IMR-90 (cell line): ENCODE measurements around the gene HOXB1. TPM values are rescaled to one million over a fixed set of nuclear protein-coding genes. Genes with fewer than 3 reads are reported as not detected.

Source experiments
- ATAC-seq: fragments of 200-7000 bp; cut with Tn5 transposase; 2 replicates; pipeline ENCODE4 v1.9.1; 2020; ENCODE audit warnings: low read depth, mild to moderate bottlenecking, moderate library complexity
- BruUV-seq: library from RNA; stranded (reverse); fragments of 400-500 nt; replicated peaks from 2 replicates; lab custom pipeline; 2021; lab: Mats Ljungman, UMichigan
- CTCF ChIA-PET: fragments of 300-600 bp; formaldehyde crosslinking; extraction: SDS; loops from one replicate; lab custom pipeline; 2021; ENCODE audit warnings: antibody characterized with exemption; lab: Yijun Ruan, JAX
- POLR2A ChIA-PET: fragments of 300-600 bp; sonication (Branson Sonifier 250); formaldehyde crosslinking; loops from one replicate; lab custom pipeline; 2022; ENCODE audit warnings: antibody characterized with exemption; ENCODE audit not compliant: unreplicated experiment; lab: Charles Lee
- DNase-seq: peaks from one replicate; pipeline ENCODE4 v3.0.0; 2013
- H2AFZ ChIP-seq: replicated peaks from 2 replicates; pipeline ENCODE3; 2013; ENCODE audit warnings: low read length, mild to moderate bottlenecking; ENCODE audit not compliant: poor library complexity
- H2AK5ac ChIP-seq: 2 replicates; pipeline ENCODE4 v1.6.1; 2013; ENCODE audit warnings: low read depth, low read length, inconsistent platforms
- H2AK9ac ChIP-seq: replicated peaks from 2 replicates; pipeline ENCODE3; 2013; ENCODE audit warnings: mild to moderate bottlenecking, low read depth, low read length, moderate library complexity; ENCODE audit not compliant: poor library complexity
- H2BK120ac ChIP-seq: 2 replicates; pipeline ENCODE4 v1.6.1; 2013; ENCODE audit warnings: low read depth, low read length, inconsistent platforms
- H2BK15ac ChIP-seq: 3 replicates; pipeline ENCODE4 v1.6.1; 2013; ENCODE audit warnings: low read depth, low read length, inconsistent platforms
- H2BK20ac ChIP-seq: 2 replicates; pipeline ENCODE4 v1.6.1; 2013; ENCODE audit warnings: low read depth, mild to moderate bottlenecking, inconsistent platforms, low read length, moderate library complexity
- H2BK5ac ChIP-seq: 2 replicates; pipeline ENCODE4 v1.6.1; 2013; ENCODE audit warnings: mild to moderate bottlenecking, low read depth, low read length, inconsistent platforms; ENCODE audit not compliant: poor library complexity, severe bottlenecking
- H3K14ac ChIP-seq: replicated peaks from 2 replicates; pipeline ENCODE4 v1.6.1; 2013; ENCODE audit warnings: low read depth, low read length, inconsistent platforms
- H3K18ac ChIP-seq: 2 replicates; pipeline ENCODE4 v1.6.1; 2013; ENCODE audit warnings: low read depth, low read length, control low read depth
- H3K23ac ChIP-seq: 2 replicates; pipeline ENCODE4 v1.6.1; 2013; ENCODE audit warnings: low read depth, low read length, inconsistent platforms
- H3K27ac ChIP-seq: 2 replicates; pipeline ENCODE4 v1.5.1; 2013; ENCODE audit warnings: mild to moderate bottlenecking, control low read depth, low read length; ENCODE audit not compliant: insufficient read depth
- H3K27me3 ChIP-seq: 2 replicates; pipeline ENCODE4 v1.6.1; 2013; ENCODE audit warnings: low read length; ENCODE audit not compliant: control insufficient read depth, insufficient read depth
- H3K36me3 ChIP-seq: 2 replicates; pipeline ENCODE4 v1.6.1; 2013; ENCODE audit warnings: low read length, mixed read lengths; ENCODE audit not compliant: control insufficient read depth, insufficient read depth
- H3K4ac ChIP-seq: 2 replicates; pipeline ENCODE4 v1.6.1; 2013; ENCODE audit warnings: low read depth, low read length, inconsistent platforms
- H3K4me1 ChIP-seq: 2 replicates; pipeline ENCODE4 v1.6.1; 2013; ENCODE audit warnings: low read length, mixed read lengths; ENCODE audit not compliant: control insufficient read depth, insufficient read depth
- H3K4me2 ChIP-seq: 2 replicates; pipeline ENCODE4 v1.6.1; 2013; ENCODE audit warnings: low read depth, mild to moderate bottlenecking, control low read depth, low read length, moderate library complexity
- H3K4me3 ChIP-seq: 2 replicates; pipeline ENCODE4 v1.5.1; 2013; ENCODE audit warnings: low read depth, mild to moderate bottlenecking, control low read depth, low read length, moderate library complexity; ENCODE audit not compliant: insufficient read depth
- H3K56ac ChIP-seq: 2 replicates; pipeline ENCODE4 v1.6.1; 2013; ENCODE audit warnings: low read length, inconsistent platforms; ENCODE audit not compliant: insufficient read depth; ENCODE audit errors: extremely low read depth
- H3K79me1 ChIP-seq, 2 experiments: 2 replicates each; pipeline ENCODE4 v1.6.1; 2013; ENCODE audit warnings: low read length in 2 of 2, inconsistent platforms in 1 of 2, low read depth in 1 of 2
- H3K9ac ChIP-seq: 2 replicates; pipeline ENCODE4 v1.6.1; 2013; ENCODE audit warnings: low read depth, low read length, control low read depth
- H3K9me1 ChIP-seq: 2 replicates; pipeline ENCODE4 v1.6.1; 2013; ENCODE audit warnings: low read length, inconsistent platforms; ENCODE audit not compliant: insufficient read depth
- H3K9me3 ChIP-seq: 2 replicates; pipeline ENCODE4 v1.6.1; 2013; ENCODE audit warnings: low read length; ENCODE audit not compliant: control insufficient read depth, insufficient read depth
- H4K20me1 ChIP-seq: 2 replicates; pipeline ENCODE4 v1.6.1; 2013; ENCODE audit warnings: low read length, inconsistent platforms; ENCODE audit not compliant: insufficient read depth
- H4K5ac ChIP-seq: 2 replicates; pipeline ENCODE4 v1.6.1; 2013; ENCODE audit warnings: mild to moderate bottlenecking, low read depth, low read length, control low read depth
- H4K8ac ChIP-seq, 2 experiments: 2 replicates each; pipeline ENCODE4 v1.6.1; 2013; ENCODE audit warnings: low read depth in 2 of 2, low read length in 2 of 2, control low read depth in 1 of 2, inconsistent platforms in 1 of 2
- H4K91ac ChIP-seq: 2 replicates; pipeline ENCODE4 v1.6.1; 2013; ENCODE audit warnings: low read depth, low read length, inconsistent platforms; ENCODE audit not compliant: insufficient read depth
- BHLHE40 ChIP-seq: fragments of 150-350 bp; IDR thresholded peaks from 2 replicates; pipeline ENCODE4 v1.6.1; 2016; ENCODE audit warnings: mild to moderate bottlenecking, low read depth, low read length
- CEBPB ChIP-seq: IDR thresholded peaks from 2 replicates; pipeline ENCODE4 v1.6.1; 2012; ENCODE audit warnings: low read depth, low read length, improper control_type of control experiment
- CHD1 ChIP-seq: IDR thresholded peaks from 2 replicates; pipeline ENCODE4 v1.6.1; 2012; ENCODE audit warnings: low read depth, low read length, improper control_type of control experiment
- CTCF ChIP-seq: conservative IDR thresholded peaks from 2 replicates; pipeline ENCODE4 v1.5.1; 2012; ENCODE audit warnings: mild to moderate bottlenecking, low read depth, low read length, improper control_type of control experiment
- ELK1 ChIP-seq: fragments of 150-350 bp; IDR thresholded peaks from 2 replicates; pipeline ENCODE4 v1.6.1; 2016; ENCODE audit warnings: low read depth, mild to moderate bottlenecking, low read length, moderate library complexity, borderline replicate concordance
- FOS ChIP-seq: fragments of 150-350 bp; IDR thresholded peaks from 2 replicates; pipeline ENCODE4 v1.6.1; 2016; ENCODE audit warnings: low read depth, low read length
- MAFK ChIP-seq: IDR thresholded peaks from 2 replicates; pipeline ENCODE4 v1.6.1; 2012; ENCODE audit warnings: low read depth, low read length, improper control_type of control experiment
- MAZ ChIP-seq: IDR thresholded peaks from 2 replicates; pipeline ENCODE4 v1.6.1; 2012; ENCODE audit warnings: low read depth, mild to moderate bottlenecking, low read length, improper control_type of control experiment, moderate library complexity, borderline replicate concordance
- MXI1 ChIP-seq: IDR thresholded peaks from 2 replicates; pipeline ENCODE4 v1.6.1; 2012; ENCODE audit warnings: low read depth, mild to moderate bottlenecking, low read length, moderate library complexity, borderline replicate concordance
- POLR2A ChIP-seq: IDR thresholded peaks from 2 replicates; pipeline ENCODE4 v1.6.1; 2012; ENCODE audit warnings: mild to moderate bottlenecking, low read depth, low read length
- RAD21 ChIP-seq: IDR thresholded peaks from 2 replicates; pipeline ENCODE4 v1.6.1; 2012; ENCODE audit warnings: low read length, improper control_type of control experiment
- RCOR1 ChIP-seq: IDR thresholded peaks from 2 replicates; pipeline ENCODE4 v1.6.1; 2012; ENCODE audit warnings: mild to moderate bottlenecking, low read length, improper control_type of control experiment; ENCODE audit not compliant: insufficient replicate concordance
- RFX5 ChIP-seq: IDR thresholded peaks from 2 replicates; pipeline ENCODE4 v1.8.0; 2012; ENCODE audit warnings: low read depth, mild to moderate bottlenecking, low read length, moderate library complexity
- SMC3 ChIP-seq: fragments of 150-350 bp; IDR thresholded peaks from 2 replicates; pipeline ENCODE4 v1.6.1; 2016; ENCODE audit warnings: low read depth, mild to moderate bottlenecking, antibody characterized with exemption, low read length, moderate library complexity
- WGBS, 2 experiments: methylation state at CpG; one replicate each; pipeline versions ENCODE4 v1.1.5 to v1.1.7; 2013; ENCODE audit warnings: missing lambda C conversion rate in 2 of 2; ENCODE audit not compliant: insufficient read length in 1 of 2; ENCODE audit errors: extremely low coverage in 2 of 2; 5-methylcytosine and 5-hydroxymethylcytosine counted together
- dilution Hi-C: fragments of 300-500 bp; cut with HindIII; formaldehyde crosslinking; loops from one replicate; pipeline ENCODE4 v1.14.3; 2018; ENCODE audit warnings: low sequenced_read_pairs; ENCODE audit not compliant: unreplicated experiment
- in situ Hi-C: fragments of 300-500 bp; cut with MboI; formaldehyde crosslinking; loops from 3 replicates; pipeline ENCODE4 v1.14.3; 2019; ENCODE audit warnings: low sequenced_read_pairs, inconsistent platforms, mixed read lengths
- intact Hi-C: fragments of 100-400 bp; cut with micrococcal nuclease; formaldehyde crosslinking; loops from 2 replicates; pipeline ENCODE4 v1.10.0; 2022
- polyA plus RNA-seq, 3 experiments: library from polyadenylated mRNA; depleted of rRNA; stranded (reverse); fragments of >200 nt; gene quantifications; 2 replicates each; pipeline ENCODE4 v1.2.3, GENCODE V29; 2012; ENCODE audit warnings: low replicate concordance in 1 of 3
- total RNA-seq: library from RNA; depleted of rRNA; stranded (reverse); fragments of >200 nt; gene quantifications from 2 replicates; pipeline ENCODE4 v1.2.3, GENCODE V29; 2012
- TF ChIP-seq, protein P1 (sequence below): fragments of 150-350 bp; IDR thresholded peaks from 2 replicates; pipeline ENCODE4 v1.6.1; 2017; ENCODE audit warnings: mild to moderate bottlenecking, antibody characterized with exemption, low read length, low read depth

HOXB1 gene
- total and polyA plus RNA-seq, 2 of the 4 experiments (the other 2 are of a cell fraction) = not detected

- DNase-seq (no peak), ATAC-seq (no peak)
- Histone ChIP-seq H3K27me3 (no peaks in the 10 kb centered on the region), H4K91ac (no peak overlapping the region), H3K9me1 (peaks cover 23% of the 10 kb centered on the region), H3K4me2 (no peak overlapping the region), H3K9ac (no peak overlapping the region), H3K36me3 (no peaks in the 10 kb centered on the region), H3K56ac (no peak overlapping the region), H3K27ac (no peak overlapping the region), H3K79me1 (peaks cover 6 to 42% of the 10 kb centered on the region in 2 experiments; a peak in 3 of 4 replicates), H3K14ac (no peak overlapping the region), H2AFZ (no peak overlapping the region), H2BK15ac (no peak overlapping the region), H2BK20ac (no peak overlapping the region), H3K9me3 (no peaks in the 10 kb centered on the region), H3K23ac (no peak overlapping the region), H2BK5ac (no peak overlapping the region), H4K8ac (no peak overlapping the region), H3K4me1 (peaks cover 24% of the 10 kb centered on the region), H4K5ac (no peak overlapping the region), H2AK5ac (no peak overlapping the region), H2AK9ac (no peak overlapping the region), H3K18ac (no peak overlapping the region), H3K4ac (no peak overlapping the region), H2BK120ac (no peak overlapping the region), H3K4me3 (no peak overlapping the region), H4K20me1 (no peaks in the 10 kb centered on the region; the same call in 1 of the 2 replicates)
- WGBS, 2 experiments = 88% methylated on average over 9 of the region's 13 CpGs; no CpG with 5 or more reads in 1 of the 2 experiments
- POLR2A ChIA-PET = no interaction called here
- intact Hi-C loops (loop anchor here (5.0 kb wide), 1 partner anchor 442 kb away; the partner anchor contains the start of gene NFE2L1), dilution Hi-C loops (no loop called here), in situ Hi-C loops (loop anchor here (5.0 kb wide), 1 partner anchor 48 kb away; no protein-coding TSS in a partner anchor)
- TF ChIP-seq SMC3 = no peak
- no peak for TF ChIP-seq RAD21
- TF ChIP-seq ELK1 = no peak
- no peak for TF ChIP-seq CTCF
- no peak for TF ChIP-seq BHLHE40
- no peak for TF ChIP-seq FOS
- no peak for TF ChIP-seq POLR2A
- TF ChIP-seq MXI1 = no peak
- no peak for TF ChIP-seq CHD1
- TF ChIP-seq, protein P1, sequence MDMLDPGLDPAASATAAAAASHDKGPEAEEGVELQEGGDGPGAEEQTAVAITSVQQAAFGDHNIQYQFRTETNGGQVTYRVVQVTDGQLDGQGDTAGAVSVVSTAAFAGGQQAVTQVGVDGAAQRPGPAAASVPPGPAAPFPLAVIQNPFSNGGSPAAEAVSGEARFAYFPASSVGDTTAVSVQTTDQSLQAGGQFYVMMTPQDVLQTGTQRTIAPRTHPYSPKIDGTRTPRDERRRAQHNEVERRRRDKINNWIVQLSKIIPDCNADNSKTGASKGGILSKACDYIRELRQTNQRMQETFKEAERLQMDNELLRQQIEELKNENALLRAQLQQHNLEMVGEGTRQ = no peak
- no peak for TF ChIP-seq CEBPB
- TF ChIP-seq RCOR1 = no peak
- TF ChIP-seq MAZ = no peak
- no peak for TF ChIP-seq MAFK
- no peak for TF ChIP-seq RFX5
- CTCF ChIA-PET = no interaction called here
- no TSS peak for BruUV-seq
Observed at GRCh38 chr17:48489781-48490180, 41.0 kb downstream of the HOXB1 start.
